NCI-H2227 (cell line): Measurements from ENCODE around the gene ORC6.

Source experiments
- DNase-seq: peaks from one replicate; lab custom pipeline; 2025; ENCODE audit not compliant: unreplicated experiment; lab: John Stamatoyannopoulos, UW

The ORC6 gene

GRCh38 chr16:46700048-46700447 is 10.6 kb downstream of the ORC6 start:
- no peak for DNase-seq

GRCh38 chr16:46701615-46702014 is 12.2 kb downstream of the ORC6 start:
- no peak for DNase-seq

- DNase-seq = no peak
Observed at GRCh38 chr16:46702030-46702429, 12.6 kb downstream of the ORC6 start.

GRCh38 chr16:46706642-46707041 is 17.2 kb downstream of the ORC6 start:
- DNase-seq = no peak

- DNase-seq = no peak
Observed at GRCh38 chr16:46709469-46710005, 20.1 kb downstream of the ORC6 start.

GRCh38 chr16:46711106-46712058 is 21.9 kb downstream of the ORC6 start:
- DNase-seq = no peak

- DNase-seq = no peak
Observed at GRCh38 chr16:46712911-46713310, 23.5 kb downstream of the ORC6 start.

GRCh38 chr16:46713634-46714033 is 24.2 kb downstream of the ORC6 start:
- DNase-seq = no peak

- no peak for DNase-seq
Observed at GRCh38 chr16:46714797-46715591, 25.5 kb downstream of the ORC6 start.

GRCh38 chr16:46715769-46716305 is 26.4 kb downstream of the ORC6 start:
- no peak for DNase-seq

GRCh38 chr16:46717692-46718091 is 28.2 kb downstream of the ORC6 start:
- no peak for DNase-seq

GRCh38 chr16:46718214-46718613 is 28.8 kb downstream of the ORC6 start:
- no peak for DNase-seq

- DNase-seq = no peak
Observed at GRCh38 chr16:46719528-46719927, 30.1 kb downstream of the ORC6 start.

GRCh38 chr16:46720619-46721018 is 31.2 kb downstream of the ORC6 start:
- DNase-seq = no peak

- DNase-seq = no peak
Observed at GRCh38 chr16:46721885-46722284, 32.4 kb downstream of the ORC6 start.

GRCh38 chr16:46727184-46727583 is 37.7 kb downstream of the ORC6 start:
- DNase-seq = no peak

- DNase-seq = no peak
Observed at GRCh38 chr16:46727630-46728029, 38.2 kb downstream of the ORC6 start.

- no peak for DNase-seq
Observed at GRCh38 chr16:46728806-46729205, 39.3 kb downstream of the ORC6 start.

GRCh38 chr16:46729326-46729995 is 40.0 kb downstream of the ORC6 start:
- no peak for DNase-seq

- no peak for DNase-seq
Observed at GRCh38 chr16:46730126-46730525, 40.7 kb downstream of the ORC6 start.
